K562 (cell line): ENCODE data around the gene CDHR2. TPM values are rescaled to one million over a fixed set of nuclear protein-coding genes. Genes with fewer than 3 reads are reported as not detected.

Experiments
- ATAC-seq: fragments of 200-7000 bp; cut with Tn5 transposase; 3 replicates; pipeline ENCODE4 v1.9.1; 2020; ENCODE audit warnings: moderate library complexity
- BruUV-seq: library from RNA; stranded (reverse); fragments of 400-500 nt; replicated peaks from 2 replicates; lab custom pipeline; 2021; lab: Mats Ljungman, UMichigan
- CTCF ChIA-PET: fragments of 300-600 bp; formaldehyde crosslinking; extraction: SDS; loops from one replicate; lab custom pipeline; 2021; ENCODE audit warnings: low intra/inter-chr PET ratio; lab: Yijun Ruan, JAX
- POLR2A ChIA-PET: fragments of 300-600, 350-650 bp; sonication (Branson Sonifier 250); formaldehyde crosslinking; extraction: SDS; loops from one replicate; lab custom pipeline; 2021; ENCODE audit warnings: antibody characterized with exemption, inconsistent platforms; lab: Yijun Ruan, JAX
- DNase-seq, 4 experiments: peaks; one replicate each; pipeline versions ENCODE4 v3.0.0 to v3.0.0-alpha.2; 2011 to 2018; ENCODE audit warnings: low spot score in 3 of 4, mixed read lengths in 3 of 4; ENCODE audit errors: extremely low read depth in 1 of 4
- FAIRE-seq: peaks from 2 replicates; lab custom pipeline; 2011; peaks lifted over from hg19 to GRCh38; lab: Jason Lieb, UNC
- H2AFZ ChIP-seq: 2 replicates; pipeline ENCODE4 v1.6.0; 2011; ENCODE audit warnings: low read depth, low read length, control low read depth, inconsistent platforms
- H3K27ac ChIP-seq: fragments of 200-600 bp; 3 replicates; pipeline ENCODE4 v1.8.0; 2011; ENCODE audit warnings: low read depth, mild to moderate bottlenecking, control low read depth, inconsistent platforms, low read length, moderate library complexity, mixed read lengths; ENCODE audit errors: extremely low read depth
- H3K27me3 ChIP-seq, 2 experiments: fragments of 300-600 bp in 1 of 2; 2 replicates in 1 of 2; 3 replicates in 1 of 2; pipeline versions ENCODE4 v1.6.0 to v1.8.0; 2011; ENCODE audit warnings: inconsistent platforms in 2 of 2, low read length in 2 of 2, mild to moderate bottlenecking in 1 of 2, mixed read lengths in 1 of 2, moderate library complexity in 1 of 2; ENCODE audit not compliant: control insufficient read depth in 2 of 2, insufficient read depth in 2 of 2
- H3K36me3 ChIP-seq: fragments of 300-600 bp; 3 replicates; pipeline ENCODE4 v1.8.0; 2011; ENCODE audit warnings: mild to moderate bottlenecking, low read length, inconsistent platforms; ENCODE audit not compliant: control insufficient read depth, insufficient read depth
- H3K4me1 ChIP-seq, 2 experiments: fragments of 200-600 bp in 1 of 2; replicated peaks in 1 of 2; 2 replicates in 1 of 2; 3 replicates in 1 of 2; pipeline versions ENCODE4 v1.5.1 to v1.8.0; 2011; ENCODE audit warnings: inconsistent platforms in 2 of 2, low read length in 2 of 2, mild to moderate bottlenecking in 1 of 2, mixed read lengths in 1 of 2, moderate library complexity in 1 of 2; ENCODE audit not compliant: control insufficient read depth in 2 of 2, insufficient read depth in 2 of 2
- H3K4me2 ChIP-seq: 2 replicates; pipeline ENCODE4 v1.6.1; 2011; ENCODE audit warnings: low read length, control low read depth, inconsistent platforms, mixed read lengths; ENCODE audit not compliant: insufficient read depth
- H3K4me3 ChIP-seq: fragments of 200-600 bp; sonication (generic), shearing (Covaris generic); 2 replicates; pipeline ENCODE4 v1.5.1; 2016; ENCODE audit warnings: control low read depth, inconsistent platforms
- H3K79me2 ChIP-seq: fragments of 200-600 bp; 3 replicates; pipeline ENCODE4 v1.8.0; 2011; ENCODE audit warnings: low read length, inconsistent platforms; ENCODE audit not compliant: control insufficient read depth, insufficient read depth
- H3K9ac ChIP-seq, 2 experiments: 2 replicates each; pipeline versions ENCODE4 v1.6.0 to v1.6.1; 2011; ENCODE audit warnings: low read depth in 2 of 2, low read length in 2 of 2, control low read depth in 1 of 2, inconsistent platforms in 1 of 2, mild to moderate bottlenecking in 1 of 2, mixed read lengths in 1 of 2; ENCODE audit not compliant: insufficient read depth in 1 of 2
- H3K9me1 ChIP-seq: one replicate; pipeline ENCODE4 v1.6.0; 2011; ENCODE audit warnings: inconsistent platforms, mild to moderate bottlenecking, low read length, moderate library complexity; ENCODE audit not compliant: control insufficient read depth, insufficient read depth
- H3K9me3 ChIP-seq: replicated peaks from 2 replicates; pipeline ENCODE4 v1.5.1; 2011; ENCODE audit warnings: low read depth, low read length, inconsistent platforms; ENCODE audit not compliant: control insufficient read depth, insufficient read depth
- H4K20me1 ChIP-seq: replicated peaks from 2 replicates; pipeline ENCODE4 v1.6.1; 2011; ENCODE audit warnings: low read length, inconsistent platforms, mixed read lengths; ENCODE audit not compliant: control insufficient read depth, insufficient read depth
- CBFA2T3 ChIP-seq: fragments of 450-650 bp; IDR thresholded peaks from 2 replicates; pipeline ENCODE4 v1.6.1; 2017
- E2F6 ChIP-seq, 2 experiments: IDR thresholded peaks; 2 replicates each; pipeline ENCODE4 v1.6.1; 2011; ENCODE audit warnings: borderline replicate concordance in 1 of 2, control low read depth in 1 of 2, low read depth in 1 of 2, low read length in 1 of 2, mild to moderate bottlenecking in 1 of 2, mixed read lengths in 1 of 2, moderate library complexity in 1 of 2; ENCODE audit not compliant: insufficient read depth in 1 of 2, insufficient read length in 1 of 2, poor library complexity in 1 of 2, severe bottlenecking in 1 of 2; ENCODE audit errors: extremely low read depth in 1 of 2
- GABPA ChIP-seq: fragments of 200-800 bp; sonication (Bioruptor generic); conservative IDR thresholded peaks from 2 replicates; pipeline ENCODE4 v1.6.1; 2016; ENCODE audit warnings: low read depth, missing genetic modification characterization, missing compliant biosample characterization
- NCOA6 ChIP-seq: fragments of 450-650 bp; IDR thresholded peaks from 2 replicates; pipeline ENCODE4 v1.6.1; 2017; ENCODE audit warnings: mild to moderate bottlenecking
- RCOR1 ChIP-seq, 2 experiments: IDR thresholded peaks; 2 replicates each; pipeline ENCODE4 v1.6.1; 2012; ENCODE audit warnings: low read depth in 2 of 2, low read length in 2 of 2, borderline replicate concordance in 1 of 2, improper control_type of control experiment in 1 of 2
- ZEB2 ChIP-seq: fragments of 450-650 bp; IDR thresholded peaks from 2 replicates; pipeline ENCODE4 v1.6.1; 2016
- ZNF584 ChIP-seq: fragments of 200-800 bp; sonication (Bioruptor generic); IDR thresholded peaks from 2 replicates; pipeline ENCODE4 v1.6.1; 2016; ENCODE audit warnings: low read depth, mild to moderate bottlenecking, missing genetic modification characterization, missing compliant biosample characterization
- ZNF589 ChIP-seq: fragments of 200-800 bp; sonication (Bioruptor generic); IDR thresholded peaks from 2 replicates; pipeline ENCODE4 v1.6.1; 2016; ENCODE audit warnings: low read depth, missing genetic modification characterization, missing compliant biosample characterization
- ZNF740 ChIP-seq, 3 experiments: fragments of 200-800 bp in 1 of 3; sonication (Bioruptor generic) in 1 of 3; sonication (generic) in 1 of 3; formaldehyde crosslinking in 1 of 3; IDR thresholded peaks; 2 replicates each; pipeline versions ENCODE4 v1.6.1 to v1.8.0; 2016 to 2022; ENCODE audit warnings: mild to moderate bottlenecking in 2 of 3, missing compliant biosample characterization in 2 of 3, missing genetic modification characterization in 2 of 3, missing genetic modification reagents in 1 of 3
- WGBS: fragments of 100-300 bp; shearing (Covaris generic); methylation state at CpG from one replicate; pipeline ENCODE4 v1.1.6; 2016; ENCODE audit warnings: low coverage, mixed read lengths; ENCODE audit not compliant: insufficient coverage; ENCODE audit errors: missing lambda C conversion rate; 5-methylcytosine and 5-hydroxymethylcytosine counted together
- in situ Hi-C: fragments of 300-500 bp; cut with MboI; formaldehyde crosslinking; loops from 4 replicates; pipeline ENCODE4 v1.15.0; 2018; ENCODE audit warnings: inconsistent platforms, mixed read lengths
- intact Hi-C: fragments of 100-400 bp; cut with micrococcal nuclease; formaldehyde crosslinking; loops from 2 replicates; pipeline ENCODE4 v1.14.2; 2022
- polyA plus RNA-seq, 8 experiments: library from polyadenylated mRNA; depleted of rRNA in 4 of 8; stranded (reverse) in 5 of 8; unstranded in 3 of 8; fragments of >200 nt; fragmentation: Nextera tagmentation in 2 of 8; fragmentation: Illumina TruSeq in 1 of 8; extraction: Ambion mirVana in 2 of 8; extraction: Trizol in 1 of 8; gene quantifications; 2 replicates each; pipeline versions ENCODE4 v1.2.1 to v1.2.3, GENCODE V29; 2011 to 2014; ENCODE audit warnings: inconsistent platforms in 1 of 8, missing spikeins in 1 of 8
- total RNA-seq, 7 experiments: library from RNA; depleted of rRNA in 6 of 7; stranded (reverse); fragments of >200 nt in 6 of 7; fragmentation: Illumina TruSeq in 2 of 7; extraction: Trizol in 2 of 7; gene quantifications; 2 replicates each; pipeline versions ENCODE4 v1.2.1 to v1.2.3, GENCODE V29; 2011 to 2021; ENCODE audit warnings: low replicate concordance in 1 of 7

The CDHR2 gene
- total and polyA plus RNA-seq, 9 of the 15 experiments (the other 6 are each of a cell fraction or from before 2014, with no cell fraction given), result 0.01 to 0.62 (median 0.09) TPM; not detected in 2

GRCh38 chr5:176610435-176610773 is 61.3 kb downstream of the CDHR2 start:
- Histone ChIP-seq H3K4me3 (peak overlapping the region; percentile 63), H3K79me2 (peaks cover 2% of the 10 kb centered on the region; the same call in 1 of the 3 replicates), H3K4me2 (peak overlapping the region; percentile 83), H3K9ac (peak overlapping the region; percentile 56 to 91; a peak in 3 of 4 replicates), H4K20me1 (peaks cover 34% of the 10 kb centered on the region), H3K36me3 (peaks cover 3% of the 10 kb centered on the region; the same call in 2 of the 3 replicates), H3K9me1 (peaks cover 9% of the 10 kb centered on the region), H3K27me3 (peaks cover 0 to 7% of the 10 kb centered on the region in 2 experiments; a peak in 2 of 5 replicates), H3K27ac (peak overlapping the region; percentile 62; the same call in 1 of the 3 replicates), H2AFZ (peak overlapping the region; percentile 92), H3K9me3 (no peaks in the 10 kb centered on the region), H3K4me1 (peaks cover 23 to 30% of the 10 kb centered on the region in 2 experiments; a peak in 4 of 5 replicates)
- no TSS peak for BruUV-seq
- CTCF ChIA-PET, result interaction anchor here (0.5 to 1.5 kb wide), 2 partner anchors 24 to 194 kb away, joined by 3 to 7 read pairs; partner anchors contain the start of gene CLTB
- ATAC-seq (peak; percentile 4; the same call in 2 of the 3 replicates), FAIRE-seq (no peak), DNase-seq (peak; percentile 36 to 65 (median 58))
- WGBS, result 0% methylated on average over 1 of the region's 31 CpGs
- POLR2A ChIA-PET, result no interaction called here
- intact Hi-C loops, result loop anchor here (2.0 kb wide), 1 partner anchor 36 kb away; no protein-coding TSS in a partner anchor
- in situ Hi-C loops, result no loop called here
- no peak for TF ChIP-seq RCOR1 (IDR thresholded peaks at IDR 0.05; ENCODE audit: borderline replicate concordance in 1 of 2, low read depth in 2 of 2, low read length in 2 of 2)
- TF ChIP-seq ZEB2, result no peak
- TF ChIP-seq ZNF589 (CRISPR knock-in tag), result no peak
- TF ChIP-seq NCOA6, result 0 out of 2 replicates have a peak, but pooled peaks have one; percentile 5
- TF ChIP-seq E2F6 (IDR thresholded peaks at IDR 0.05; ENCODE audit: borderline replicate concordance in 1 of 2, extremely low read depth in 1 of 2, insufficient read depth in 1 of 2, insufficient read length in 1 of 2, low read depth in 1 of 2, low read length in 1 of 2, poor library complexity in 1 of 2, severe bottlenecking in 1 of 2), result peak in 1 of 2 experiments; percentile 55
- 0 out of 2 replicates have a peak, but pooled peaks have one; percentile 54 for TF ChIP-seq ZNF740 (CRISPR knock-in tag; IDR thresholded peaks at IDR 0.05)
- peak in 1 of 2 experiments; percentile 80; a peak in 2 of 4 replicates for TF ChIP-seq ZNF740 (tag; IDR thresholded peaks at IDR 0.05)
- TF ChIP-seq CBFA2T3, result no peak
- no peak for TF ChIP-seq ZNF584 (CRISPR knock-in tag)
- TF ChIP-seq GABPA (tag), result peak; percentile 67
